Measurements from ENCODE around the gene TMEM106C. TPM values are rescaled to one million over a fixed set of nuclear protein-coding genes. Genes with fewer than 3 reads are reported as not detected.

Gene TMEM106C
- total and polyA plus RNA-seq, 10 of the 15 experiments (the other 5 are each of a cell fraction or from before 2014, with no cell fraction given) = 90.2 to 280 (median 161) TPM

DNA sequence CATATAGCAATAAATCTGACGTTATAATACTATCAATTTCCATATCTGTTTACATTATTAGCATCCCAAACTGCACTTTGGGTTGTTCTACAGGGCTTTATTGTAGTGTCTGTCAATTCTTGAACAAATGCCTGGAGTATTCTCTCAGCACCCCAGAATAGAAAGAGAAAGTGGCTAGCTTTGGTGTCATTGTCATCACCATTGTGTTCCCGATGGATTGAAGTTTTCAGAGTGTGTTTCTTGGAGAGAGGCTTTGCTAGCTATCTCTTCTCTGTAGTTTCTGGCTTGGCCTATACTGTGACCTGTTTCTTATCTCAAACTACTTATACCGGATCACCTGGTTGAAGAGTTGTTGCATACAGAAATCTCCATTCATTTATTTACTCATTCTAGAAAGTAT lies 6.4 kb downstream of the TMEM106C start:
- intact Hi-C loops (cut with micrococcal nuclease; ENCODE audit: unreplicated experiment) = no loop called here
- no peaks in the 10 kb centered on the region for H3K9me3 ChIP-seq (replicated peaks; ENCODE audit: control insufficient read depth, insufficient read depth, low read length)
- DNase-seq (ENCODE audit: low read depth, low spot score) = no peak
- no TSS peak for BruUV-seq (replicated peaks)
- no peak for ATAC-seq
- RAD21 ChIA-PET (ENCODE audit: unreplicated experiment) = no interaction called here
- H3K27ac ChIP-seq (ENCODE audit: control insufficient read depth, insufficient read depth) = no peak overlapping the region
- FAIRE-seq = no peak
- H3K4me3 ChIP-seq = no peak overlapping the region
- no peak for TF ChIP-seq NBN (IDR thresholded peaks at IDR 0.05)
- TF ChIP-seq ZZZ3 (IDR thresholded peaks at IDR 0.05; ENCODE audit: control insufficient read depth, insufficient read length, low read depth) = no peak
- no peak for TF ChIP-seq NFXL1 (IDR thresholded peaks at IDR 0.05; ENCODE audit: borderline replicate concordance)
- no peak for TF ChIP-seq ZNF622 (IDR thresholded peaks at IDR 0.05)
- TF ChIP-seq IRF5 (IDR thresholded peaks at IDR 0.05; ENCODE audit: borderline replicate concordance) = no peak
- no peak for TF ChIP-seq ZNF592 (IDR thresholded peaks at IDR 0.05)
- TF ChIP-seq BACH1 (IDR thresholded peaks at IDR 0.05; ENCODE audit: borderline replicate concordance) = no peak
- TF ChIP-seq CREB1 (IDR thresholded peaks at IDR 0.05; ENCODE audit: low read depth) = no peak
- no peak for TF ChIP-seq NFYA (IDR thresholded peaks at IDR 0.05; ENCODE audit: borderline replicate concordance, low read depth, low read length)
- TF ChIP-seq RFX5 (IDR thresholded peaks at IDR 0.05; ENCODE audit: low read depth, low read length) = no peak
- TF ChIP-seq POU2F2 (IDR thresholded peaks at IDR 0.05; ENCODE audit: borderline replicate concordance, low read depth, low read length) = no peak
- TF ChIP-seq ESRRA (IDR thresholded peaks at IDR 0.05; ENCODE audit: low read length) = no peak
- TF ChIP-seq MTA3 (IDR thresholded peaks at IDR 0.05; ENCODE audit: borderline replicate concordance, low read length) = no peak
- TF ChIP-seq, protein P1, sequence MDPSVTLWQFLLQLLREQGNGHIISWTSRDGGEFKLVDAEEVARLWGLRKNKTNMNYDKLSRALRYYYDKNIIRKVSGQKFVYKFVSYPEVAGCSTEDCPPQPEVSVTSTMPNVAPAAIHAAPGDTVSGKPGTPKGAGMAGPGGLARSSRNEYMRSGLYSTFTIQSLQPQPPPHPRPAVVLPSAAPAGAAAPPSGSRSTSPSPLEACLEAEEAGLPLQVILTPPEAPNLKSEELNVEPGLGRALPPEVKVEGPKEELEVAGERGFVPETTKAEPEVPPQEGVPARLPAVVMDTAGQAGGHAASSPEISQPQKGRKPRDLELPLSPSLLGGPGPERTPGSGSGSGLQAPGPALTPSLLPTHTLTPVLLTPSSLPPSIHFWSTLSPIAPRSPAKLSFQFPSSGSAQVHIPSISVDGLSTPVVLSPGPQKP (IDR thresholded peaks at IDR 0.05; ENCODE audit: low read depth, low read length) = no peak
- no peaks in the 10 kb centered on the region for H3K79me2 ChIP-seq (ENCODE audit: control insufficient read depth, insufficient read depth, low read length)
- SMC1A ChIA-PET (ENCODE audit: uncharacterized antibody, unreplicated experiment) = interaction anchor here (0.6 kb wide), 1 partner anchor 126 kb away, joined by 4 read pairs; no protein-coding TSS in a partner anchor
- WGBS (ENCODE audit: insufficient coverage, insufficient replicate concordance, low lambda C conversion rate, missing lambda C conversion rate) = 79% methylated on average over 3 of the region's 3 CpGs
- H2AFZ ChIP-seq (ENCODE audit: control insufficient read depth, low read depth, low read length) = no peak overlapping the region
- peaks cover 0 to 12% of the 10 kb centered on the region in 2 experiments; a peak in 2 of 4 replicates for H3K36me3 ChIP-seq (ENCODE audit: control insufficient read depth in 2 of 2, insufficient read depth in 2 of 2, low read length in 1 of 2)
- H3K4me2 ChIP-seq (ENCODE audit: control insufficient read depth, insufficient read depth) = no peak overlapping the region
- in situ Hi-C loops (cut with MboI) = loop anchor here (5.0 kb wide), 1 partner anchor 192 kb away; no protein-coding TSS in a partner anchor
- CTCF ChIA-PET = interaction anchor here (0.9 to 1.7 kb wide), 4 partner anchors 9 to 190 kb away, joined by 3 to 5 read pairs (median 4); partner anchors contain the start of gene ASB8
- no peaks in the 10 kb centered on the region for H3K4me1 ChIP-seq (ENCODE audit: control insufficient read depth, insufficient read depth, low read length)
- H4K20me1 ChIP-seq (ENCODE audit: control insufficient read depth, insufficient read depth) = no peaks in the 10 kb centered on the region; the same call in 1 of the 2 replicates
- no peak overlapping the region for H3K9ac ChIP-seq (ENCODE audit: control insufficient read depth, insufficient read depth, low read length)
- POLR2A ChIA-PET = no interaction called here
- no peaks in the 10 kb centered on the region for H3K27me3 ChIP-seq (replicated peaks in 1 of 2; ENCODE audit: control insufficient read depth in 2 of 2, insufficient read depth in 2 of 2, low read length in 1 of 2)

All from GM12878 (cell line).